ENCODE results near the gene PNPLA7. TPM values are rescaled to one million over a fixed set of nuclear protein-coding genes. Genes with fewer than 3 reads are reported as not detected.
"Not testable (repeated sequence)": the region's sequence is repeated elsewhere in the genome, so short reads cannot be mapped to it uniquely, and the experiment has no call there.

PNPLA7 gene
- total RNA-seq, 1 donor from 2014 or later, result 4.4 TPM

DNA sequence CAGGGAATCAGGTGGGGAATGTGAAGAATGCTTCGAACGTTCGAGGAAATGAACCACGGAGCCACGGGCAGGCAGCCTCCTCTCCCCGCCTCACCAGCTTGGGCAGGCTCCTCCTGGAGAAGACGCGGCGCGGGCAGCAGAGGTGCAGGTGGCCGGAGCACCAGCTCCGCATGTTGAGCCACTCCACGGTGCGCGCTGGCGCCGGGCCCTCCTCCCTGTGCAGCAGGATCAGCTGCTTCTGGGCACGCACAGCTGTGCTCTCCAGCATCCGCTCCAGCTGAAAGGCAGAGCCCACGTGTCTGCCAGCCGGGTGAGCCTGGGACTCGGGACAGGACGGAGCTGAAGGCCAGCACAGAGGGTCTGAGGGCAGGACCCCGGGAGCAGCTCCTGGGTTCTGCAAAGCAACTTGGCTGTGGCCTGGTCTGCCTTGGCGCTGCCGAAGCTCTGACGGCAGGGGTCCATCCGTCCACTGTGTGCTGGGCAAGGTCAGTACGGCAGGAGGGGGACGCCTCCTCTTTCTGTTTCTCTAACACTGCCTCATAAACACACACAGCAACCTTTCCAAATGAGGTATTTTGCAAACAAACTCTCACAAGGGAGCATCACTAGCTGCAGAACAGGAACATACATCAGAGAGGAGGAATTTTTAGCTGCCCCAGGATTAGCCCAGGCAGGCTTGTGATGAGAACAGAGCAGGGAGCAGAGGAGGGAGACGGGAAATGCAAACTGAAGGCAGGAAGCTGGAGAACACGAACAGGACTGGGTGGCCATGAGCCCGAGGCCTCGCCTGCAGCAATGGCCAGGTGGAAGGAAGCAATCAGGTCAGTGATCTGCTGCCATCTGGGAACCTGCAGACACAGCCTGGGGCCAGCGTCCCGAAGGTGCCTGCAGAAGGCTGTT lies 71.0 kb downstream of the PNPLA7 start:
- DNase-seq, result no peak

DNA sequence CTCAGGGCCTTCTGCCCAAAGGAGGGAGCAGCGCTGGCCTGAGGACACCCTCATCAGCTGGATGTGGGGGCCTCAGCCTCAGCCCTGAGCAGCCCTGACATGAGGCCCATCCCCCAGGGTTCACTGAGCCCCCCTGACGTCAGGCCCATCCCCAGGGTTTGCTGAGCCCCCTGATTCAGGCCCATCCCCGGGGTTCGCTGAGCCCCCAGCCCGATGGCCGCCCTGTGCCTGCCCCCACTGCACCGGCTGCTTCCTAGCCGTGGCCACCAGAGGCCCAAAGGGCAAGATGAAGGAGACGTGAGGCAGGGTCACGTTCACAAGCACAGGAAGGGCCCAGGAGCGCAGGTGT lies 71.6 kb downstream of the PNPLA7 start:
- no peak for DNase-seq

DNA sequence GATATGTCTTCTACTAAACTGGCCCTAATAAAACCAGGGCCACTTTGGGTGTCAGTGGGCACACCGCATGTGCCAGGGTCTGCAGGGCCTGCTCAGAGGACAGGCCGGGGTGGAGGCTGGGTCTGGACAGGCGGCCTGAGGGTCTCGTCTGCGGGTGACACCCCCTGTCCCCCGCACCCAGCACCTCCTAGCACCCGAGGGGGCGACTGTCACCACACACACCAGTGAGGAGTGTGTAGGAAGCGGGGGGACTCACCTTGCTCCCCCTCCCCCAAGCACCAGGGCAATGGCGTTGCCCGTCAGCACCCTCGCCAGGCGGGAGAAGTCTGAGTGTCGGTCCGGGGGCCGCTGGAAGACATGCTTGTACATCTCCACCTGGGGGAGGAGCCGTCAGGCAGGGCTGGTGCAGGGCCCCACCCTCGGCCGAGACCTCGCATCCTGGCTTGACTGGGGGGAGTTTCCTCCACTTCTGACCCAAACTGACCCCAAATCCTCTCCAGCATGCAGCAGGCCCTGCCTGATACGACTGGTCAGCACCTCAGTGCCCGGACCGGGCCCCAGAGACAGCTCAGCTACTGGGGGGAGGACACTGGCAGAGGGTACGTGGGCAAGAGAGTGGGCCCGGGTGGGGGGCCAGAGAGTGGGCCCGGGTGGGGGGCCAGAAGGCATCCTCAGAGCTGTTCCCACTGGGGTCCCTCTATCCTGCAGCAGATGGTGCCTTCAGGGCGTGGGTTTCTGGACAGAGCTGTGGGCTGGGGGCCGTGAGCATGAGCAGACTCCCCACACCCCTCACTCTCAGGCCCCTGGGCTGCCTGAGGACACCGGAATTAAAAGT lies 72.2 kb downstream of the PNPLA7 start:
- no peak for DNase-seq

DNA sequence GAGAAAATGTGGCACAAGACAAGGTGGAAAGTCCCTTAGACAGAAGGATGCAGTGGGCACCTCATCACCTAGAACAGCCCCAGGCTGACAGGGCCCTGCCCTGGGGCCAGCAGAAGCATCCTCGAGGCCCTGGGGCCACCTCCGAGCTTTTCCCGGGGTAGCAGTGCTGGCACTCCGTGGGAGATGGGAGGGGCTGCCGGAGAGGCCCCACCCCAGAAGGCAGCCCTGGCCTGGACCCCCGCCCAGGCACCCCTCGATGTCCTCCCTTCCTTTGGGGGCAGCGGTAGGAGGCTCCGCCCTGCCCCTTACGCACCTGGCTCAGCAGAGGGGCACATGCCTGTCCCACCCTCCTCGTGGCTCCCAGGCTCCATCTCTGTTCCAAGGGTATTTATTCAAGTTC lies 73.3 kb downstream of the PNPLA7 start:
- no peak for DNase-seq

DNA sequence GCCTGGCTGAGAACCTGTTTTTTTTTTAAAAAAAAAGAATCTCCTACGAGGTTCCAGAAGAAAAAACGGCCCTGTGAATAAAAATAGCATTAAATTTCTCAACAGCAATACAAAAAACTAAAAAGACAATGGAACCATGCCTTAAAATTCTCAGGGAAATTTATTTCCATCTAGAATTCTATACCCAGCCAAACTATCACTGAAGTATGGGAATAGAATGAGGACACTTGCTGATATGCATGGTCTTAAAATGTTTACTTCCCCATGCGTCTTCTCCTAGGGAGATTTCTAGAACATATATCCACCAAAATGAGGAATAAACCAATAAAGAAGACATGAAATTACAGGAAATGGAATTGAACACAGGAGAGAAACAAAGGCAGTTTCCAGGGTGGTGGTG lies 74.5 kb downstream of the PNPLA7 start:
- no peak for DNase-seq

DNA sequence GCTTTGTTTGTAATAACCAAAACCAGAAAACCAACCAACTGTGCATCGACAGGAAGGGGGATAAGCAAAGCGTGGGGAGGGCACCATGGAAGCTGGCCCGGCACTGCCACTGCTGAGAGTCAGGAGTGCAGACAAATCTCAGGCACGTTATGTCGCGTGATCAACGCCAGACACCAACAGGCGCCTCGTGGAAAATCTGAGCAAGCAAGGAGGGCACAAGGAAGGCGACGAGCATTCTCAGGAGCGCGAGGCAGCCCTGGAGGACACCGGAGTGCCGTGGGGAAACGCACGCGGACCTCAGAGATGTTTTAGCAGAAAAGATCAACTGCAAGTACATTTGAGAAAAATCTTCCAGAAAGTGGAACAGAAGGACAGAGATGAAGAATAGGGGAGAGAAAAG lies 75.9 kb downstream of the PNPLA7 start:
- no peak for DNase-seq

DNA sequence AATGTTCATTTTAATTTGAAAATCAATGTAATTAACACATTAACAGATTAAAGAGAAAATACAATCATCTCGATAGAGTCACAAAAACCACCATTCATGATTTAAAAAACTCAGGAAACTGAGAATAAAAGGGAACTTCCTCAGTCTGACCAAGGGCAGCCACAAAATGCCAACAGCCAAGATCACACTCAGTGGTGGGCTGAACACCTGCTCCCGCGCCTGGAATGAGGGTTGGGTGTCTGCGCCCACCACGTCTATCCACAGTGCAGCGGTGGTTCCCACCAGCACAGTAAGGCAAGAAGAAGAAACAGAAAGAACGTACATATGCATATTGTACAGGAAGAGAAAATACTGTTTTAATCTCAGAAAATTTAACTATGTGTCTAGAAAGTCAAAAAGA lies 79.4 kb downstream of the PNPLA7 start:
- no peak for DNase-seq

DNA sequence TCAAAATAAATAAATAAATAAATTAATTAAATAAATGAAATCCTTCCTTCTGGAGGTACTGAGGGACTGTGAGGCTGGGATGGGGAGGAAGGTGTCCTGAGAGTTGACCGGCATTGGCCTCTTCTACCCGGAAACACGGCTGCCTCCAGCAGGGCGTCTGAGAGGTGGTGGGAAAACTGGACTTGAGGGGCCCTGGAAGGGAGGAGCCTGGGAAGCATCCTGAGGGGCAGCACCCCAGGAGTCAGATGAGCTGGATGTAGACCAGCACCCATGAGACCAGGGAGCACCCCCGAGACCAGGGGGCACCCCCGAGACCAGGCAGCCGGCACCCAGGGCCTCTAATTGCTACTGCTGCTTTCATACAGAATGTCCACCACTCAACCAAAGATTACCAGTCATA lies 82.3 kb downstream of the PNPLA7 start:
- no peak for DNase-seq

DNA sequence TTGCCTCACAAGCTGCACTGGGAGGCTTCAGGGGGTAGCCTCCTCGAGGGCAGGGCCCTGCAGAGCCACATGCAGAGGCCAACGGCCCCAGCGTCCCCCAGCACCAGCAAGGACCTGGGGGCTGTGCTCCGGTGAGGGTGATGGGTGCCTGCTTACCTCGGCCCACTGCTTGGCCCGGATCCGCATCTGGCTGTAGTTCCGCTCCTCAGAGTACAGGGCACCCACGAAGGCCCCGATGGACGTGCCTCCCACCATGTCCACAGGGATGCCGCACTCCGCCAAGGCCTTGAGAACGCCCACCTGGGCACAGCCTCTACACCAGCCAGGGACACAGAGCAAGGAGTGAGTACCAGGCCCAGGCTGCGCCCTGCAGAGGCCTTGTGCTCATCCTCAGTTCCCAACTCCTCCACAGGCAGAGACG lies 83.0 kb downstream of the PNPLA7 start:
- DNase-seq, result no peak

DNA sequence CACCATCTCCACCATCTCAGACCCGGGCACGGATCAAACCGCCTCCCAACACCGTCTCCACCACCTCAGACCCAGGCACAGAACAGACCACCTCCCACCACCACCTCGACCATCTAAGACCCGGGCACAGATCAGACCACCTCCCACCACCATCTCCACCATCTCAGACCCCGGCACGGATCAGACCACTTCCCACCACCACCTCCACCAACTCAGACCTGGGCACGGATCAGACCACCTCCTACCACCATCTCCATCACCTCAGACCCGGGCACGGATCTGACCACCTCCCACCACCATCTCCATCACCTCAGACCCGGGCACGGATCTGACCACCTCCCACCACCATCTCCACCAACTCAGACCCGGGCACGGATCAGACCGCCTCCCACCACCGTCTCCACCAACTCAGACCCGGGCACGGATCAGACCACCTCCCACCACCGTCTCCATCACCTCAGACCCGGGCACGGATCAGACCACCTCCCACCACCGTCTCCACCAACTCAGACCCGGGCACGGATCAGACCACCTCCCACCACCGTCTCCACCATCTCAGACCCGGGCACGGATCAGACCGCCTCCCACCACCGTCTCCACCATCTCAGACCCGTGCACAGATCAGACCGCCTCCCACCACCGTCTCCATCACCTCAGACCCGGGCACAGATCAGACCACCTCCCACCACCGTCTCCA lies 83.7 kb downstream of the PNPLA7 start:
- DNase-seq, result not testable (repeated sequence)

DNA sequence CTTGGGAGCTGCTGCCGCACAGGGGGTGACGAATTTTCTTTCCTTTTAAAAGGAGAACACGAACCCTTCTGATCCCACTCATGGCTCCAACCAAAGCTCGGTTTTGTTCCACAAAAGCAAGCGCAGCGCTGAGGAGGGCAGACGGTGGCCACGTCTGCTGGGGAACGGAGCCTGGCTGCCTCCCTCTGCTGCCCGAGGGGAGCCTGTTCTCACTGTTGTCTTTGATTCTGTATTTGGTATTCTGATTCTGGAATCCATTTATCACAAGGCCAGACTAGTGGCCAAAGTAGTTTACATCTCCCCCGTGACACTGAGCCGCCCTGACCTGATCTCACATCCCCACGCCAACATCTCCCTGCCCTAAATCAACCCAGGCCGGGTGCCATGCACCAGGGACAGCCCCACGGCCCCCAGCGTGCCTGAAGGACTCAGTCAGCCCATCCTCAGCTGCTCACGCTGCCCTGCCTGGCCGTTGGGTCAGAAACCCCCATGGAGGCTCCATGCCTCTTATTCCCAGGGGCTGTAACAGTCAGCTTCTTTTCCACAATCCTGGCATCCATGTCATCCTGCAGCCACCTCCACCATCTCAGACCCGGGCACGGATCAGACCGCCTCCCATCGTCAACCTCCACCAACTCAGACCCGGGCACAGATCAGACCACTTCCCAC lies 84.3 kb downstream of the PNPLA7 start:
- no peak for DNase-seq

DNA sequence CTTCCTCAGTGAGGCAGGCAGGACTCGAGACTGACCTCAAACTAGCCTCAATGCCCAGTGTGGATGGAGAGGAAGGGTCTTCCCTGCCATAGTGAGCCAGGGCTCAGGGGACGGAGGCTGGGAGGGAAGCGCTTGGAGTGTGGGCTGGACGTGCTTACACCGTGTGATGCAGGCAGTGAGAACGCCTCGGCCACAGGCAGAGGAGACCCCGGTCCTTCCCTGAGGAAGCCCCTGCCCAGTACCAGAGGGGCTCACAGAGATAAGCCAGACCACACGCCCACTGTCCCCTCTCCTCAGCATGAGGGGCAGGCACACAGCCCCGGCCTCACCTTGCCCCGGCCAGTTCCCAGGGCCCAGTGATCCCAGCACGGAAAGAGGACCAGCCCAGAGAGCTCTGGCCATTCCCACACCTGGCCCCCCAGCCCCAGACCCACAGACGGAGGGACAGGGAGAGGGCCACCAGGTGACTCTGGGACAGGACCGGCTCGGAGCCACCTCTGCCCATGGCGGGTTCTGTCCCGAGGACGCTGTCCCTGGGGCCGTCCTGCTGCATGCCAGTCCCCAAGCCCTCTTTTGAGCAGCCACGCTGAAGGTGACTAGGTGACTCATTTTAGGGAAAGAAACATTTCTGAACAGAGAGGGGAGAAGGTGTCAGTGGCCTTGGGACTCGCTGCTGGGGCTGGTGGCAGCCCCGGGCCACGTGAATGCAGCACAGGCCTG lies 85.0 kb downstream of the PNPLA7 start:
- DNase-seq, result no peak

DNA sequence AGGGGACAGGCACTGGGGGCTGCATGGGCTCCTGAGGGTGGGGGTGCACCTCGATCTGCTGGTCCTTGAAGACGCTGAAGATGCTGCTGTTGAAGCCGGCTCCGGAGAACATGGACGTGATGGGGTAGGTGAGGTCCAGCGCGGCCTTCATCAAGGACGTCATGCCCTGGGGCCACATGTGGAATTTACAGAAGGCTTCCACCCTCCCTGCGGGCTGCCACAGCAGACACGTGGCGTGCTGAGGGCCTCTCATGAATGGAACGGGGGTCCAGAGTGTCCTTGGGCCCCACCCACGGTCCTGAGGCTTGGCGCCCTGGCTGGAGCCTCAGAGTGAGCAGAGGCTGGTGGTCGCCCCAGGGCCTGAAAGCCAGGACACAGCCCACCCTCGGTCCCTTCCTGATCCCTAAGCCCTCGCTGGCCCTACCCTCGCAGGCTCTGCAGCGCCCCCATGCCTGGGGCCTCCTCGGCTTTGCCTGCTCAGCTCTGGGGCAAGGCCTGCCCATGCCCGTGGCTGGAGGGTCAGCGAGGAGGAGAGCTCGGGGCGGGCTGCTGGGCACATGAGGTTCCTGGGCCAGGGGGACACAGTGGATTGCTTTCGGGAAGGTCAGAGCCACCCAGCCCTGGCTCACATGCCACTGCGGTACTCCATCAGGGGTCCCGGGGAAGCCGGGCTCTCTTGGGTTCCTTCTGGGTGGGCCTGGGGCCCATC lies 85.8 kb downstream of the PNPLA7 start:
- DNase-seq, result no peak

DNA sequence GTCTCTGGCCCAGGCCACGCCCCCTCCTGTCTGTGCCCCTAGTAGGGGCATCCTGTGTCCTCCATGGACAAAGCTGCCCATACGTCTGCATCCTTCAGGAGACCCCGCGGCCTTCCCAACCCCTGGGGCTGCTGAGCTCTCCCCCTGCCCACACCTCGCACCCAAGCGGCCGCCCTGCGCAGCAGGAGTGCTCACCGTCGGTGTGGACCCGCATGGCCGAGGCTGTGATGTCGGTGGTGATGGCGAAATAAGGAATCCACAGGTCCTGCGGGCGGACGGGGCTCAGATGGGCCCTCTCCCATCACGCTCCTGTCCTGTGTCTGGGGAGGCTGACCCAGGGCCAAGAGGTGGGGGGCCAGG lies 86.3 kb downstream of the PNPLA7 start:
- no peak for DNase-seq

DNA sequence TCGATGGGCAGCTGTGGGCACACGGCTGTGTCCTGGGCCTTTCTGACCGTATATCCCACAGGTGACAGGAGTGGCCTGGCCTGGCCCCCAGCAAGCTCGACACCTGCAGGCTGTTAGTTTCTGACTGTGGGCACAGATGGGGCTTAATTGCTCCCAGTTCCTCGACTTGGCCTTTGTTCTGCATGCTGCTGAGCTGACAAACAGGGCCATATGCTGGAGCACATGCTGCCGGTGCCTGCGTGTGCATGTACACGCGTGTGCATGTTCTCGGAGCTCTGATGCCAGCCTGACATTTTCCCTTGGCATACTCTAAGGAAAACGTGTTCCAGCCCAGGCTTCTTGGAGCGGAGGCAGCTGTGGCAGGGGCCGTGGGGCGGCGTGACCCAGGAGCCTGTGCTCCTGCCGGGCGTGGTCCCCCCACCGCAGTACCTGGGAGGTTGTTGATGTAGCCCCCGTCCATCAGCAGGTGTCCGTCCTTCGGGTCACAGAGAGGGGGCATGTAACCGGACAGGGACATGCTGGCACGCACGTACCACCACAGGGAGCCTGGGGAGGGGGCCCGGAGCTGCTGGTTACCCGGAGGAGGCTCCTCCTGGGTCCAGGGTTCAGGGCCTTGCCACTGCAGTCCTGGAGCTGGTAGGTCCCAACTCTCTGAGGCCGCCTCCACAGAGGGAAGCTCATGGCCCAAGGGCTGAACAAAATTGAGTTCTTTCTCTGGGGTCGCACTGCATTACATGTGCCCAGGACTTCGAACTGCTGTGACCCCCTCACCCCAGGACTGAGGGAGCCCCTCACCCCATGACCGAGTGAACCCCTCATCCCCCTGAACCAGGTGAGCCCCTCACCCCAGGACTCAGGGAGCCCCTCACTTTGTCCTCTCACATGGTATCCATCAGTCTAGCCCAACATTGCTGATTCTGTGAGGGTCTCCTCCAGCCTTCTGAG lies 86.9 kb downstream of the PNPLA7 start:
- no peak for DNase-seq

DNA sequence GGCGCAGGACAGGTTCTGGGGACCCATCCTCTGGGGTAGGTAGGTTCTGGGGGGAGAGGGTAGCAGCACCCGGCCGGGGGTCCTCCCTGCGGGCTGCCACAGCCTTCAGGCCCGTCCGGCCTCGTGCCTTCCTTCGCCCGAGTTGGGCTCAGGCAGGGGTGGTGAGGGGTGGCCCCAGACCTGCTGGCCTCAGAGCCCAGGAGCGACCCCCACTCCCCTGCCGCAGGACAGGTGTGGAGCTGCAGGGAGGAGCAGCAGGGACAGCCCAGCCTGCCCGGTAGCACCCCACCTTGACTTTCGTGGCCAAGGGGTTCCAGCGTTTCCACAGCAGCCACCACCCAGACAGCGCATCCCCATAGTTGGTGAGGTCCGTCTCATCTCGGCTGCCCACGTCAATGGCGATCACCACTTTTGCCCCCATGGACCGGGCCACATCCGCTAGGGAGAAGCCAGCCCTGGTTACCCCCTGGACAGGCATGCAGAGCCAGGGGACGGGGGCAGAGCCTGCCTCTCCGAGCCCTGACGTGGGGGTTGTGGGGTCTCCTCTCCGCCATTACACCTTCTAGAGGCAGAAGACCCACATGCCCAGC lies 87.7 kb downstream of the PNPLA7 start:
- no peak for DNase-seq

DNA sequence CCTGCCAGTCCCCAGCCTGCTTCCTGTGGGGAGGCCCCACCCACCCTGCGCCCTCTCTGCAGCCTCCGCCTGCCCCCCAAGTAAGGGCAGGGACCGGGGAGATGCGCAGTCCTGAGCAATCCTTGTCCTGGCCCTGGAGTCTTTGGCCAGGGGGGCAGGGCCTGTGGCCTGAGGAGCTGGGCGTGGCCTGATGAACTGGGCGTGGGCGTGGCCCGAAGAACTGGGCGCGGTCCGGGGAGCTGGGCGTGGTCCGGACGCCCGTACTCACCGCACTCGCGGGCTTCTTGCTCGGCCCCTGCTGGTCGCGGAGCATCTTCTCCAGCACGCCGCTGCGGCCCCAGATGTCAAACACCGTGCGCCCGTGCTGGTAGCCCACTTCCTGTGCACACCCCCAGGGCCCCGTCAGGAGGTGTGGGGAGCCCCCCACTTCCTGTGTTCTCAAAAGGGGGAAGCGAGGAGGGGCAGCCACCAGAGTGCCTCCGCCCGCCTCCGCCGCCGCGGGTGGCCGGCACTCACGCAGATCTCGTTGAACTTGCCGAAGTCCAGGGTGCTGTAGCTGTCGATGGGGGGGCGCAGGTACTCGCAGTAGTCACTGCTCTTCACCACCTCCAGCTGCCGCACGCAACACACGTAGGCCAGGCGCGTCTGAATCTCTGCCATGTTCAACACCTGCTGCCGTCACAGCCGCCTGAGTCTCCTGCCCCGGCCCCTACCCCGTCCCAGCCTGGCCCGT lies 88.4 kb downstream of the PNPLA7 start:
- no peak for DNase-seq

DNA sequence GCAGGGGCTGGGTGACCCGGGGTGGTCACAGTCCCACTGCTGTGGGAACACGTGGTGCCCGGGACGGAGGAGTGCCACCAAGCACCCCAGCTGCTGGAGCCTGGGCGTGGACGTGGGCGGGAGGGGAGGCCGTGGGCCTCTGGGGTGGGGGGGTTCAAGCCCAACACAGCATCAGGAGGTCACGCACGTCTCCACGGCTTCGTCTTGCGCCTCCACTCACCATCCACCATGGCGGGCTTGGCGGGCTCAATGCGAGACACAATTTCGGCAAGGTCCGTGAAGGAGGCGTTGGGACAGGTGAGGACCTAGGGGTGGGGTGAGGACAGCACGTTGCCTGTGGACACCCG lies 88.9 kb downstream of the PNPLA7 start:
- DNase-seq, result no peak

Data from skin of body (tissue), 2 donors.